OCI-LY3 (cell line): ENCODE results near the gene KIF5C.
A peak's percentile ranks its signal among the peaks of the same experiment; 100 is the strongest.

Experiments
- EZH2phosphoT487 ChIP-seq: fragments of 200-600 bp; shearing (Covaris generic); IDR thresholded peaks from 2 replicates; pipeline ENCODE4 v1.6.1; 2018; ENCODE audit warnings: antibody characterized with exemption, mixed run types, low read depth
- TF ChIP-seq, protein P1 (sequence below): fragments of 200-600, 300-600 bp; sonication (generic); IDR thresholded peaks from 2 replicates; pipeline ENCODE4 v1.5.1; 2014; ENCODE audit warnings: antibody characterized with exemption, low read length, low read depth

DNA sequence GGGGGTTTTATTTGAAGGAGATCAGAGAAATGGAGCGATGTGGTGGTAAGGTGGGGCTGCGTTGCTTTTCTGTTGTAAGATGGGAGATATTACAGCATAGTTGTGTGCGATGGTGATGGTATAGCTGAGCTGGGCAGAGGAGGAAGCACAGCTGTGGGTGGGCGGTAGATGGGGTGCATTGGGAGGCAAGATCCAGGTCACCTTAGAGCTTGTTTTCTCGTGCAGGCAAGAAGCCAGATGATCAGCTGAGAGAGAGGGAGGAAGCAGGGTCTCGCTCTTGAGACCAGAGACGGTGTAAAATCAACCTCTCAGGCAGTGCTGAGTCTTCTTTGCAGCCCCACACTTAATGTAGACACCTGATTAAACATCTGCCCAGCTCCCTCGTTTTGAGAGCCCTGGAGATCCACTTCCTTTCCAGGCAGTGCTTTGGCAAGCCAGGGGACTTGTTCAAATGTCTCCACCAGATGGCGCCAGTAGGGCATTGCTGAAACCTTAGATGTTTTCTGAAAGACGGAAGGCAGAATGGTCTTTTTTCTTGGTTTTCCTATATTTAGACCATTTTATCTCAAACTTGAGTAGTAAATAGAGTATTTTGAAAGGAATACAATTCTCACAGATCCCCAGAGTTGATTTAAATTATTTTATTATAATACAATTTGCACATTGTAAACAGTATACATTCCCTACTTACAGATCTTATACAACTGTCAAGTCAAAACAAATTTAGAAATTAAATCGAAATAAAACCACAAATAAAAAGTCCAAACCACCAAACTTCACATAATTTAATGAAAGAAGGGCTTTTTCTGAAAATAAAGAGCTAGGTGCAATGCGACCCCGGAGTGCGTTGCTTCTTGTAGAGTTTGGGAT lies 142.3 kb downstream of the KIF5C start:
- TF ChIP-seq, protein P1, sequence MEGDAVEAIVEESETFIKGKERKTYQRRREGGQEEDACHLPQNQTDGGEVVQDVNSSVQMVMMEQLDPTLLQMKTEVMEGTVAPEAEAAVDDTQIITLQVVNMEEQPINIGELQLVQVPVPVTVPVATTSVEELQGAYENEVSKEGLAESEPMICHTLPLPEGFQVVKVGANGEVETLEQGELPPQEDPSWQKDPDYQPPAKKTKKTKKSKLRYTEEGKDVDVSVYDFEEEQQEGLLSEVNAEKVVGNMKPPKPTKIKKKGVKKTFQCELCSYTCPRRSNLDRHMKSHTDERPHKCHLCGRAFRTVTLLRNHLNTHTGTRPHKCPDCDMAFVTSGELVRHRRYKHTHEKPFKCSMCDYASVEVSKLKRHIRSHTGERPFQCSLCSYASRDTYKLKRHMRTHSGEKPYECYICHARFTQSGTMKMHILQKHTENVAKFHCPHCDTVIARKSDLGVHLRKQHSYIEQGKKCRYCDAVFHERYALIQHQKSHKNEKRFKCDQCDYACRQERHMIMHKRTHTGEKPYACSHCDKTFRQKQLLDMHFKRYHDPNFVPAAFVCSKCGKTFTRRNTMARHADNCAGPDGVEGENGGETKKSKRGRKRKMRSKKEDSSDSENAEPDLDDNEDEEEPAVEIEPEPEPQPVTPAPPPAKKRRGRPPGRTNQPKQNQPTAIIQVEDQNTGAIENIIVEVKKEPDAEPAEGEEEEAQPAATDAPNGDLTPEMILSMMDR = peak; percentile 90
- TF ChIP-seq EZH2phosphoT487 = no peak
